Motor neuron (in vitro differentiated cells): ENCODE results near the gene FLNB. TPM values are rescaled to one million over a fixed set of nuclear protein-coding genes. Genes with fewer than 3 reads are reported as not detected.
A peak's percentile ranks its signal among the peaks of the same experiment; 100 is the strongest.

Experiments used
- ATAC-seq, 8 experiments: fragments of 200-7000 bp; cut with Tn5 transposase; replicated peaks in 6 of 8; 2 replicates each; pipeline ENCODE4 v1.8.0; 2021; ENCODE audit warnings: mild to moderate bottlenecking in 8 of 8, moderate library complexity in 8 of 8
- H3K27ac ChIP-seq, 2 donors: fragments of 250-450 bp; sonication (Bioruptor Pico); 2 replicates each; pipeline ENCODE4 v1.9.0; 2021; ENCODE audit warnings: antibody characterized with exemption in 2 of 2, mild to moderate bottlenecking in 2 of 2, moderate library complexity in 1 of 2
- H3K4me1 ChIP-seq, 2 donors: fragments of 250-450 bp; sonication (Bioruptor Pico); replicated peaks in 1 of 2; 2 replicates each; pipeline ENCODE4 v1.6.1; 2021; ENCODE audit warnings: antibody characterized with exemption in 2 of 2, mild to moderate bottlenecking in 2 of 2, moderate library complexity in 1 of 2
- H3K4me3 ChIP-seq, 5 donors: fragments of 250-450 bp; sonication (Bioruptor Pico); 2 replicates each; pipeline ENCODE4 v1.9.0; 2021; ENCODE audit warnings: antibody characterized with exemption in 5 of 5, mild to moderate bottlenecking in 5 of 5, moderate library complexity in 4 of 5
- WGBS, 10 experiments: fragments of 450-650 bp; shearing (Covaris generic); methylation state at CpG; one replicate each; pipeline ENCODE4 v1.0.0; 2022; 5-methylcytosine and 5-hydroxymethylcytosine counted together
- in situ Hi-C, 9 experiments: fragments of 400-800 bp; cut with MboI; loops; one replicate each; pipeline ENCODE4 v1.15.0; 2021; ENCODE audit warnings: low sequenced_read_pairs in 9 of 9, low pct_unique_long_range_greater_than_20kb in 2 of 9; ENCODE audit not compliant: unreplicated experiment in 9 of 9
- total RNA-seq, 8 experiments: library from RNA; unstranded; fragments of 300-600 nt; gene quantifications; 2 replicates each; pipeline versions ENCODE4 v1.2.3 to v1.2.4, GENCODE V29; 2022

FLNB gene
- total RNA-seq, 8 experiments from 2014 or later: 8.3 to 310 (median 53.5) TPM

DNA sequence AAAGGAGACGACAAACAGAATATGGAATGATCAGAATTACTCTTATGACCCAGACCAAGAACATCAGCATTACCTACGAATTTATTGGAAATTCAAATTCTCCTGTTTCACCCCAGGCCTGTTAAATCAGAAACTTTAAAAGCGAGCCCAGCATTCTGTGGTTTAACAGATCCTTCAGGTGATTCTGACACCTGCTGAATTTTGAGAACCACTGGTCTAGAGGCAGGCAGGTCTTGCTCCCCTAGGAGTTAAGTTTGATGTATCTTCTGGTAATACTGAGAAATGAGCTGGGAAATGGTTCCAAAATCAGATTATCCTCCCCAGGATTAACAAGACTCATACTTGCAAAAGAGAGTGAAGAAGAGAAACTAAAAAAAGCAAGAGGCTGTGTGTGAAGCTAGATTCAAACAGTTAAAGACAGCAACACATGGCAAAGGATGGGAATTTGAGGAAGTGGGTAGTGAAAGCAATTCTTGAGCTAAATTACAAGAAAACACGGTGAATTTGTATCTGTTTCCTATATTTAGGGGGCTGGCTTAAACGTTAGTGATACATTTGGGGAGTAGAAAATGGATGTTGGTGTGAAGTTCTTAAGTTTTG, 66.0 kb downstream of the FLNB start:
- 53 to 100% (median 80%) methylated on average over 1 to 5 of the region's 5 CpGs for WGBS, 10 experiments
- H3K27ac ChIP-seq: no peak overlapping the region

GRCh38 chr3:58074997-58075396, 66.8 kb downstream of the FLNB start:
- no peak overlapping the region for H3K27ac ChIP-seq
- ATAC-seq: no peak
- 0 to 100% (median 81%) methylated on average over 1 to 2 of the region's 2 CpGs; no CpG with 5 or more reads in 4 of the 10 experiments for WGBS, 10 experiments
- H3K4me3 ChIP-seq: no peak overlapping the region
- in situ Hi-C loops: no loop called here
- H3K4me1 ChIP-seq: peaks cover 0 to 14% of the 10 kb centered on the region in 2 donors

More for the DNA sequence above, 66.0 kb downstream of the FLNB start:
- in situ Hi-C loops: no loop called here
- H3K4me3 ChIP-seq: no peak overlapping the region
- peaks cover 0 to 14% of the 10 kb centered on the region in 2 donors for H3K4me1 ChIP-seq
- no peak for ATAC-seq

- ATAC-seq: no peak
- in situ Hi-C loops: no loop called here
- Histone ChIP-seq H3K4me1 (peaks cover 0 to 14% of the 10 kb centered on the region in 2 donors), H3K27ac (no peak overlapping the region), H3K4me3 (no peak overlapping the region)
These were observed 69.5 kb downstream of the FLNB start for GRCh38 chr3:58077596-58078285.

- no peak overlapping the region for H3K27ac ChIP-seq
- ATAC-seq: no peak
- WGBS, 10 experiments: 87 to 100% (median 94%) methylated on average over 1 to 4 of the region's 4 CpGs; no CpG with 5 or more reads in 4 of the 10 experiments
- no peak overlapping the region for H3K4me3 ChIP-seq
- in situ Hi-C loops: no loop called here
- peaks cover 0 to 8% of the 10 kb centered on the region in 2 donors for H3K4me1 ChIP-seq
These were observed 70.4 kb downstream of the FLNB start for GRCh38 chr3:58078610-58079009.

GRCh38 chr3:58079773-58080172, 71.6 kb downstream of the FLNB start:
- Histone ChIP-seq H3K27ac (no peak overlapping the region), H3K4me3 (no peak overlapping the region), H3K4me1 (no peaks in the 10 kb centered on the region)
- ATAC-seq: no peak
- in situ Hi-C loops: no loop called here
- WGBS, 10 experiments: 92 to 100% (median 98%) methylated on average over 2 to 8 of the region's 9 CpGs; no CpG with 5 or more reads in 3 of the 10 experiments

DNA sequence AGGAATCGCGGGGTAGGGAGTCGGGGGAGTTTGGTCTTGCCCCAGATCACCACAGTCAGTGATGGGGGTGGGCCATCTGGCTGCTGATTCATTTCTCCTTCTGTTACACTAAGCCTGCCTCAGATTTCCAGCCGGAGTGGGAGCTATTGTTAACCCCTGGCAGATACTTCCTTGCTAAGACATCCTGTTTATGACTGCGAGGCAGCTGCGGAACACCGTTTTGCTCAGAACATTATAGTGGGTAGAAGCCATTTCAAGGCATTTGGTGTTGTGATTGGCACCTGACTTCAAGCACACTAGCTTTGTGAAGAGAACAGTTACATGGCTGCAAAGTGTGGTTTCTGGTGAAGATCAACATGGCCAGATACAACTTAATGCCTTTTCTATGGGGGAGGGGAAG, 73.8 kb downstream of the FLNB start:
- no peaks in the 10 kb centered on the region for H3K4me1 ChIP-seq
- in situ Hi-C loops: no loop called here
- ATAC-seq: no peak
- H3K4me3 ChIP-seq: no peak overlapping the region
- no peak overlapping the region for H3K27ac ChIP-seq
- 39 to 100% (median 60%) methylated on average over 3 to 6 of the region's 7 CpGs; no CpG with 5 or more reads in 3 of the 10 experiments for WGBS, 10 experiments

- Histone ChIP-seq H3K27ac (no peak overlapping the region), H3K4me1 (no peaks in the 10 kb centered on the region), H3K4me3 (no peak overlapping the region)
- ATAC-seq: no peak
- in situ Hi-C loops: no loop called here
- 63 to 93% (median 82%) methylated on average over 2 to 3 of the region's 4 CpGs; no CpG with 5 or more reads in 2 of the 10 experiments for WGBS, 10 experiments
These were observed 75.9 kb downstream of the FLNB start for GRCh38 chr3:58084166-58084565.

DNA sequence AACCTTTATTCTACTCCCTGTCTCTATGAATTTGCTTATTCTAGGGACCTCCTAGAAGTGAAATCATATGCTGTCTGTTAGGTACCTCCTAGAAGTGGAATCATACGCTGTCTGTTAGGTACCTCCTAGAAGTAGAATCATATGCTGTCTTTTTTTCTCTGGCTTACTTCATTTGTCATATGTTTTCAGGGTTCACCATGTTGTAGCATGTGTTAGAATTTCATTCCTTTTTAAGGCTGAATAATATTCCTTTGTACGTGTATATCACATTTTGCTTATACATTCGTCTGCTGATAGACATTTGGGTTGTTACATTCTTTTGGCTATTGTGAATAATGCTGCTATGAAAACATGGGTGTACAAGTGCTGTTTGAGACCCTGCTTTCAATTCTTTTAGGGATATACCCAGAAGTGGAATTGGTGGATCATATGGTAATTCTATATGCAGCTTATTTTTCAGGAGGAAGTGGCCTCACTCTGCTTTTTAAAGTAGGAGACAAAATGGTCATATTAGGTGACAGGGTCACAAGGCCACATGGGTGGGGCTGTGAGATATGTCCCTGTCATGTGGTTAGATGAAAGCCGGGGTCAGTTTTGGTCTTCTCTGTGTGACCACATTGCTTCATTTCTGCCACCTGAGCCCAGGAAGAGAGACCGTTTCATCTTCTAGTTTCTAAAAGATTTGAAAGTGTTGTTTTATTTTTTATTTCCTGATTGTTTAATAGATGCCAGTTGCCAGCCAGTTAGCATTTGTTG, 76.7 kb downstream of the FLNB start:
- Histone ChIP-seq H3K27ac (no peak overlapping the region), H3K4me3 (no peak overlapping the region), H3K4me1 (no peaks in the 10 kb centered on the region)
- 40 to 100% (median 98%) methylated on average over 1 to 5 of the region's 5 CpGs; no CpG with 5 or more reads in 1 of the 10 experiments for WGBS, 10 experiments
- no peak for ATAC-seq
- in situ Hi-C loops: no loop called here

- H3K27ac ChIP-seq: no peak overlapping the region
- in situ Hi-C loops: no loop called here
- H3K4me3 ChIP-seq: no peak overlapping the region
- WGBS, 10 experiments: 46 to 100% (median 84%) methylated on average over 1 to 5 of the region's 6 CpGs; no CpG with 5 or more reads in 2 of the 10 experiments
- no peaks in the 10 kb centered on the region for H3K4me1 ChIP-seq
- ATAC-seq: no peak
These were observed 77.4 kb downstream of the FLNB start for GRCh38 chr3:58085616-58086015.

GRCh38 chr3:58088501-58088900, 80.3 kb downstream of the FLNB start:
- Histone ChIP-seq H3K4me1 (no peaks in the 10 kb centered on the region), H3K4me3 (no peak overlapping the region), H3K27ac (no peak overlapping the region)
- in situ Hi-C loops: no loop called here
- ATAC-seq: no peak
- 40 to 100% (median 90%) methylated on average over 1 to 3 of the region's 3 CpGs; no CpG with 5 or more reads in 1 of the 10 experiments for WGBS, 10 experiments

DNA sequence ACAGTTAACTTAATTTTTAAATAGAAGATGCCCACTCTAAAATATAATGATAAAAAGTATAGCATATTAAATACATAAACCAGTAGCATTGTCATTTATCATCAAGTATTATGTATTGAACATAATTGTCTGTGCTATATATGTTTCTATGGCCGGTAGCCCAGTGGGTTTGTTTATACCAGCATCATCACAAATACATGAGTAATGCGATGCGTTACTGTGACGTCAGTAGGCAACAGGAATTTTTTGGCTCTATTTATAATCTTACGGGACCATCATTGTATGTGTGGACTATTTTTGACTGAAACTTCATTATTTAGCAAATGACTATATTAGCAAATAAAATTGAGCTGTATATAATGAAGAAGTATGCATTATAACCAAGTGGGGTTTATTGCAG, 82.1 kb downstream of the FLNB start:
- in situ Hi-C loops: no loop called here
- no peak for ATAC-seq
- H3K4me1 ChIP-seq: no peaks in the 10 kb centered on the region
- no peak overlapping the region for H3K27ac ChIP-seq
- no peak overlapping the region for H3K4me3 ChIP-seq
- whole genome bisulfite sequencing, 10 experiments: 76 to 100% (median 94%) methylated on average over 1 to 5 of the region's 5 CpGs; no CpG with 5 or more reads in 1 of the 10 experiments

DNA sequence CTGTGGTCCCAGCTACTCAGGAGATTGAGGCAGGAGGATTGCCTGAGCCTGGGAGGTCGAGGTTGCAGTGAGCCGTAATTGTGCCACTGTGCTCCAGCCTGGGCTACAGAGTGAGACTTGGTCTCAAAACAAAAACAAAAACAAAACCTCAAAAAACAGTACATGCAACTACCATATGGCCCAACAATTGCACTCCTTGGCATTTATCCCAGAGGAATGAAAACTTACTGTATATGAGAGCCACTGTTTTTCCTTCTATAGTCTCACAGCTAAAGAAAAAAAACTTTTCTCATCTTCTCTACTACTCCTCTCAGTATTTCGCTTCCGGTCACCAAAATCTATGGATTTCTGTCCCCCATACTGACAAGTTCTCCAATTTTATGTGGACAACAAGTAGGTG, 84.3 kb downstream of the FLNB start:
- in situ Hi-C loops: no loop called here
- H3K4me3 ChIP-seq: no peak overlapping the region
- no peaks in the 10 kb centered on the region for H3K4me1 ChIP-seq
- 90 to 100% (median 98%) methylated on average over 1 to 4 of the region's 4 CpGs; no CpG with 5 or more reads in 1 of the 10 experiments for WGBS, 10 experiments
- ATAC-seq: no peak
- no peak overlapping the region for H3K27ac ChIP-seq

DNA sequence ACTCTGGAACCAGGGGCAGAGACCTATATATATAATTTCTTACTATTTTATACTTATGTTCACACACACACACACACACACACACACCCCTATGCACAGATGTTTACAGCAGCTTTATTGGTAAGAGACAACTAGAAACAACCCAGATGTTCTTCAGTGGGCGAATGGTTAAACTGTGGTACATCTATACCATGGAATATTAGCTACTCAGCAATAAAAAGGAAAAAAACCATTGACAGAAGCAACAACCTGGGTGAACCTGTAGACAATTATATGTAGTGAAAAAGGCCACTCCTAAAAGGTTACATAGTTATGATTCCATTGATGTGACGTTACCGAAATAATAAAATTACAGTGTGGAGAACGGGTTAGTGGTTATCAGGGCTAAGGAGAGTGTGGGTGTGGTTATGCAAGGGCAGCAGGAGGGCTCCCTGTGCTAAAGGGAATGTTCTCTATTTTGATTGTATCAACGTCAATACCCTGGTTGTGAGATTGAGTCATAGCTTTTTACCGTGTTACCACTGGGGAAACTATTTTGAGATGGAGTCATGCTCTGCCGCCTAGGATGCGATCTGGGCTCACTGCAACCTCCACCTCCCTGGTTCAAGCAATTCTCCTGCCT, 85.5 kb downstream of the FLNB start:
- peak in 2 of 8 experiments; percentile 28 to 48 for ATAC-seq
- WGBS, 10 experiments: 69 to 100% (median 89%) methylated on average over 3 to 8 of the region's 8 CpGs; no CpG with 5 or more reads in 1 of the 10 experiments
- H3K27ac ChIP-seq: no peak overlapping the region
- no peaks in the 10 kb centered on the region for H3K4me1 ChIP-seq
- H3K4me3 ChIP-seq: no peak overlapping the region
- in situ Hi-C loops: no loop called here
